HL-60/S4 treated with phorbol 12-myristate 13-acetate at 8.2 ng/mL for 4 days and 3 days (cell line): ENCODE data around the gene SYNDIG1.

Experiments used
- in situ Hi-C: fragments of 300-500 bp; cut with MboI; formaldehyde crosslinking; loops from 2 replicates; pipeline ENCODE4 v1.15.0; 2022; ENCODE audit warnings: low sequenced_read_pairs

SYNDIG1 gene

GRCh38 chr20:24686156-24686555, 216.7 kb downstream of the SYNDIG1 start:
- in situ Hi-C loops: no loop called here

DNA sequence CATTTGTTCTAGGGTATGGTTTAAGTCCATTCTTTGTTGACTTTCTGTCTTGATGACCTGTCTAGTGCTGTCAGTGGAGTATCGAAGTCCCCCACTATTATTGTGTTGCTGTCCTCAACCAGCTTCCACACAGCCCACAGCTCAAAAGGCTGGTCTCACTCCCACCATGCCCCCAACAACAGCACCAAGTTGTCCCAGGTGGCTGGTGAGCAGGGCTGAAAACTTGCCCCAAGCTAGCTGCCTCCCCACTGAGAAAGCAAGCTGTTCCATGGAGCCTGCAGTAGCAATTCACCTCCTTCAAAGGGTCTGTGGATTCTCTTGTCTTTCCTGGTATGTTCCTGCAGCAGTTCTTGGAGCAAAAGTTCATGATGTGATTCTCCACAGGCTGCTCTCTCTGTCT, 221.0 kb downstream of the SYNDIG1 start:
- in situ Hi-C loops: no loop called here

DNA sequence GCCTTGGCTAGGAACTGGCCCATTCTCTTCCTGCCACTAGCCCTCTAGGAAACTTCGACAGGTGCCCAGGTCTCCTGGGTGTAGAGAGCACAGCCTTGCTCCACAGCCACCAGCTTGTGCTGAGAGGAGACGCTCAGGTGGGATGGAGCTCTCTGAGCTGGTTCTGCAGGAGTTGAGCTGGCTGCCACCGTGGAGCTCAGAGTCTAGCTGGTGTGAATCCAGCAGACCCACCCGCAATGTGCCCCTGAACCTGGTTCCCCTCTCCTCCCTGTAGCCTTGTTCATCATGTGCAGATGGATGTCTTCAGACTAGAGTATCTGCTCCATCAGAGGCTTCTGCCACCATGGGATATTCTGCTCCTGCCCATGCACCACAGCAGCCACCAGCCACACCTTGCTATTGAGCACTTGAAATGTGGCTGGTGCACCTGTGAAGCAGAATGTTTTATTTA, 222.5 kb downstream of the SYNDIG1 start:
- in situ Hi-C loops: no loop called here

GRCh38 chr20:24692446-24693200, 223.2 kb downstream of the SYNDIG1 start:
- in situ Hi-C loops: no loop called here

DNA sequence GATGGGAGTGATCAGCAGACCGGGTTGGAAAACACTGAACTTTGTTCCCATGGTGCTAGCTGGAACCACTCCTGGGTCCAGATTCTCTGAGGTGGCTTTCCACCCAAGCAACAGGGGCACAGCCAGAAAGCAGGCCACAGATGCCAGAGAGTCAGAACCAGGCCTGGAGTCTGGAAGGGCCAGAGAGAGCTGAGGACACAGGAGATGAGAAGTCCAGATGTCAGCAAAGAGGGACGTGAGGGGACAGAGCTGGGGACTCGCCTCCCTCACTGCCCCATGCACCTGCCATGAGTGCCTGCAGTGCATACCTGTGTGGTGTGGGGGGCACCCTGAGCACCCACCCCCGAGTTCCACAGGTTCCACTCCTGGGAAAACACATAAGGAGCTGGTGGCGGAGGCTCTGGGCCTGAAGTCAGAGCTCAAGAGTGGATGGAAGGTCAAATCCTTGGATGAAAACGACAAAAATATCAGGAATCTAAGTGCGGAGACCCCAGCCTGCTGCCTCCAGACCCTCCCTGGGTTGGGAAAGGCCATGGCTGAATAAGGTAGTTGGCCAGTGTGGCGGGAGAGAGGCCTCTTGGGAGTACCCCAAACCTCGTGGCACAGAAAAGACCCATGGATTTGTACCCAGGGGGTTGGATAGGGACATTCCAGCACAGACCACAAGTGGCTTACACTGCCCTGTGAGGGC, 224.2 kb downstream of the SYNDIG1 start:
- in situ Hi-C loops: no loop called here

DNA sequence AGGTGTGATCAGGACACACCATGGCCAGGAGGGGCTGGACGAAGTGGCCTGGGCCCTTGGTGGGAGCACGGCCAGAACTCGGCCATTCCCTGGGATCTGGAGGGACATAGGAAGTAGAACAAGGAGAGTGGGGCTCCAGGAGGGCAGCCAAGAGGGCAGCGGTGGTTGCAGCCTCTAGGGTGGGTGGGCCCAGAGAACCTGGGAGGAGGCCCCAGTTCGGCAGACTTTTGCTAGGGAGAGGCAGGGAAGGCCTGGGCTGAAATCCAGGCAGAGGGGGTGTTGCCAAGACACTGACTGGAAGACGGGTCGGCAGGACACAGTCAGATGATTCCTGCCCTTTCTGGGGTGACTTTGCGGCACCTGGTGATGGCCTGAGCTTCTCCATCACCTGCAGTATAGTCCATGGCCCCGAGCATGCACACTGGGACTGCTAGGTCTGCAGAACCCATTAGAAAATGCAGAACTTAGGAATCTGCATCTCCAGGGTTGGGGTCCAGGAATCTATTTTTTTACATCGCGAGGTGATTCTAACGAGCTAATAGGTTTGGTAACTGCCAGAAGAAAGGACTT, 224.8 kb downstream of the SYNDIG1 start:
- in situ Hi-C loops: no loop called here

GRCh38 chr20:24694727-24695528, 225.5 kb downstream of the SYNDIG1 start:
- in situ Hi-C loops: no loop called here

- in situ Hi-C loops: no loop called here
Observed at GRCh38 chr20:24695529-24696225, 226.2 kb downstream of the SYNDIG1 start.

DNA sequence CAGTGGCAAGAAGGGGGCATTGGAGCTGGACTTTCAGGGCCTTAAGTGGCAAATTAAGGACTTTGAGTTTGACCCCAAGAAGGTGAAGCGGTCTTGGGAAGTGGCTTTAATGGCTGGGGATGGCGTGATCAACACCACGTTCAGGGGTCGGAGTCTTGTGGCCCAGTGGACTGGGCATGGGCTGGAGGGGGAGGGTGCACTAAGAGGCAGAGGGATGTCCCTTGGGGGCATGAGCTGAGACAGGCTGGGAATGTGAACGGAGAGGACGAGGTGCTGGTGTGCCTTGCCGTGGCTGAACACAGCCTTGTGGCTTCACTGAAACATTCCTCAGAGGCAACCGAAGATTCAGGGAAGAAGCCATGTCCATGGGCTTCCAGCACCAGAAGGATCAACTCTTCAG, 227.0 kb downstream of the SYNDIG1 start:
- in situ Hi-C loops: no loop called here

DNA sequence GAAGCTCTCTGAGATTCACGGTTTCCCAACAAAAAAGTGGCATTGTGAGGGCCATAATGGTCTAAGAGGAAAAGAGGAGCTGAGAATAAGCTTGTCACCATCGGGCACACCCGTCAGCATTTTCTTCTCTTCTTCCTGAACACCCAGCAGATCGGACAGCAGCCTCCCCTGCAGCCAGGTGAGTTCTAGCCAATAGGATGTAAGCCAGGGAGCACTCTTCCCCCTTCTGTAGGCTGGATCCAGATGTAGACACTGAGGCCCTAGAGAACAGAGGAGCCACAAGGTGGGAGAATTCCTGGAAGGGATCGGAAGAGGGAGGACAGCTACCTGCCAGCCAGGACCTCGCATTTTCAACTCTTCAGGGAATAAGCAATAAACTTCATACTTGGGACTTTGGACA, 228.0 kb downstream of the SYNDIG1 start:
- in situ Hi-C loops: no loop called here

GRCh38 chr20:24698189-24698588, 228.8 kb downstream of the SYNDIG1 start:
- in situ Hi-C loops: no loop called here

GRCh38 chr20:24698706-24699206, 229.3 kb downstream of the SYNDIG1 start:
- in situ Hi-C loops: no loop called here

DNA sequence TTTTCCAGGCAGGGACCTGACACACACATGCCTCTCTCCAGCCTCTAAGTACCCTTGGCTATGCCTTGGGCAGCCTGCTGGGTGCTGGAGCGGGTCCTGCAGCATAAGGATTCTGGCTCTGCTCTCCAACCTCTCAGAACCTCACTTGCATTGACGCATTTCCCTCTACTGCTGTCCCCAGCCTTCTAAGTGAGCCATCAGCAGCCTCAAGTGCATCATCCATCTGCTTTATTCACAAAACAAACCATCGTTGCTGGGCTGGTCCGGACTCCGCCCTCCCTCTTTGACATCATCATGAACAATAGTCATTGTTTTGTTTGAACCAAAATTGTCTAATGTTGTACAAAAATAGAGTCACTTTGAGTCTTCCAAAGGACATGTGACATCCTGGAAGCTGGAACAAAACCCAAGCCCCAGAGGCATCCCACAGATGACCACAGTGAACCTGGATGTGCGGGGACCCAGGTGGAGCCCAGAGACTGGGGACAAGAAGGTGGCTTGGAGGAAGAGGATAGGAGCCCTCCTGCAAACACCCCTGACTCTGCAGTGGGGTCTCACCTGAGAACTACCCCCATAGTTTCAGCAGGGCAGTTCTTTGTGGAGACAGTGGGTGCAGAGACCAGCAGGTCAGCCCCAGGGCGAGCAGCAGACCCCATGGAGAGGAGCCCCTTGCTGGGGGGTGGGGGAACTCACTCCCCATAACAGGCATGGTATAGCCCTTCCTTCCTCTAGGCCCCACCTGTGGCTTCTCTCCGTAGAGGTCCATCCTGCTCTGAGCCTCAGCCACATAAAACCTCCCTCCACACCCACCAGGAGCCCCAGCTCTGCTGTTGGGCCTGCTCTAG, 230.1 kb downstream of the SYNDIG1 start:
- in situ Hi-C loops: no loop called here

DNA sequence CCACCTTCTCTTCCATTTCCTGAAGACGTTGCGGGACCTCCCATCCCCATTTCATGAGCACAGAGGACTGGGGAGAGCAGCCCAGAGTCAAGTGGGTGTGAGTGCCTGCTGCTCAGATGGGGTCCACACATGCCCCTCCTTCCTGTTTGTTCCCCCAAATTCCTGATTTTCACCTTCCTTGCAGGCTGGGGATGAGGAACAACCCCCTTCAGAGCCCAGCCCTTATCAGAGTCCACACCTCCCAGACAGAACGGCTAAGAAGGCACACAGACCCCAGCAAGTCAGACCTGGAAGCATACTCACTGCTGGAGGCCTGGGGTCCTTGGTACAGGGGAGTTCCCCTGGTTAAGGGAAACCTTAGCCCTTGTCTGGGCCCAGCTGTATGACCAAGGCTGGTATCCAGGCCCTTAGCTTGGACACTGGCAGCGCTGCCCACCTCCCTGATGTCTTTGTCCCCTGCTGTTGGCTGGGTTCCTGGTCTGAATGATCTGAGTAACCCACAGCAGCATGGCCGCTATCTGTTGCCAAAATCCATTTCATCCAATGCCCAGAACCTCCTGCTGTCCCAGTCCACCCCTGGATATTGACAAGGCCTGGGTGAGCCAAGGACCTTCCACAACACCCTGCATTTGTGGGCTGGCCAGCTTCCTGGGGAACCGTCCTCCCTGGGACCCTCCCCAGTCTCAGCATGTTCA, 230.9 kb downstream of the SYNDIG1 start:
- in situ Hi-C loops: no loop called here

DNA sequence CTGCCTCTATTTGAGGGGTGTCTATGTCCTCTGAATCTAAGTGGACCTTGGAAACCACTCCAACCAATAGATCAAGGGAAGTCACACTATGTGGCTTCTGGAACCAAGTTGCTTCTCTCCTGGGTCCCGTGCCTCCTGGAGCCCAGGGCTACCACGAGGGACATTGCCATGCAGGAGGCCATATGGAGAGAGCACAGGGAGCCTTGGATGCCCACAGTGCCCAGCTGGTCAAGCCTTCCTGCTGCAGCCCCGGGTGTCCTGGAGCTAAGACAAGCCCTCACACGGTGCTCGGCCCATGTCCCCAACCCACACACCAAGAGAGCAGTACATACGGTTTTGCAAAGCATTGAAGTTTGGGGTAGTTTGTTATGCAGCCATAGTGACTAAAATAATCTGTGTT, 231.6 kb downstream of the SYNDIG1 start:
- in situ Hi-C loops: no loop called here

DNA sequence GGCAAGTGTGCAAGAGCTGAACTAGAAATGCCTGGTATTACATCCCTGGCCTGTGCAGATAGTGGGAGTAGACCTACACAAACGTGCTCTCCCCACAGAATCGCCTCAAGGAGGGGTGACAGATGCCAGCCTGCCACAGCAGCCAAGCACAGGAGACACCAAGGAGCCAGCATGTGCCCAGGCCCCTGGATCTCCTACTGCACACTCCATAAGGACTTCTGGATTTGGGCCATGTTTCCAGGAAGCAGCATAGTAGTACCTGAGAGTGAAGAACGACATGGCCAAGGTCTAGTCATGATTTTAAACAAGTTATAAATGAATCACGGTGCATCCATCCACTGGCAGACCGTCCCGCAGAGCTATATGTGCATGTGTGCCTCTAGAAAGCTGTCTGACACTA, 232.2 kb downstream of the SYNDIG1 start:
- in situ Hi-C loops: no loop called here

DNA sequence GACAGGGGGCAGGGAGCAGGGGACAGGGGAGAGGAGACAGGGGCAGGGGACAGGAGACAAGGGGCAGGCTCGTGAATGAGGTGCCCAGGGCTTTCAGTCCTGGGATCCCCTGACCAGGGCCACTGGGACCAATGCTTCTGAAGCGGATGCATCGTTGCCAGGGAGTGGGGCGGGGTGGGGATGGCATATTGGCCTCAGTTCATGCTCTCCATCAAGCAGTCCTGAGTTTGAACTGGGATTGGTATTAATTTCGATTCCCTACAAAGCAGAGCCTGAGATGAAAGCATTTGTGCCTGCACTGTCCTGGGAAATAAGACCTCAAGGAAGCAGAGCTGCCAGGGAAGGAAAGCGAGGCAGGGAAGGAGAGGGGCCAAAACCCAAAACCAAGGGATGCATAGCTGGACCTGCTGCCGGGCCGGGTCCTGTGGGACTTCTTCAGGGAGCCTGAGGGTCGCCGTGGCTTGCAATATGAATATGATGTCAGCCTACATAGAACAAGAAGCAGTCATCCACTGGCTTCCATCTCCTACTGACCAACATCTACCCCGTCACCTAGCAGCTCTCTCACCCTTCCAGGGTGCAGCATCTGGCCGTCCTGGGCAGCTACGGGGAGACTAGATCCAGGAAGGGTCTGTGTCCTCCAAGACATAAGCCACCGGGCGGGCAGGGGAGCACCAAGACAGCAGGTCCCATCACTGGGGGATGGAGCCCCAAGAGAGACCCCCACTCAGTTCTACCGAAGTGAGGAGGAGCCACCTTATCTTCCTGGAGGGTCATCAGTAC, 233.3 kb downstream of the SYNDIG1 start:
- in situ Hi-C loops: no loop called here

DNA sequence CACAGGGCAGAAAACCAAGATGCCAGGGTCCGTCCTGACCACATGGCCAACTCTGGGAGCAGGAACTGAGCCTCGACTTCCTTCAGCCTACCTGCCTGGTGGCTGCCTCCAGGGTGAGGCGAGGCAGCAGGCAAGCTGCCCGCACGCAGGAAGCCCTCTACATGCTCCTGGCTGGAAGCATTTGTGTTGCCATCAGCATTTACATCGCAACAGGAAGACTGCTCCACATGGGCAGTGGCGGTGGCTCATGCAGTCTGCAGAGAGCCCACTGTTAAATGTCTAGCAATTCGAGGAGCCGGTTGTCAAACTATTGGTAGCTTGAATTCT, 233.8 kb downstream of the SYNDIG1 start:
- in situ Hi-C loops: no loop called here
